Caco-2 (cell line): Measurements from ENCODE around the gene BMP6. TPM values are rescaled to one million over a fixed set of nuclear protein-coding genes. Genes with fewer than 3 reads are reported as not detected.

Experiments
- BruUV-seq: library from RNA; stranded (reverse); fragments of 400-500 nt; replicated peaks from 2 replicates; lab custom pipeline; 2021; lab: Mats Ljungman, UMichigan
- CTCF ChIA-PET: fragments of 300-600 bp; sonication (Branson Sonifier 250); formaldehyde crosslinking; loops from one replicate; lab custom pipeline; 2022; ENCODE audit warnings: antibody characterized with exemption; lab: Charles Lee
- POLR2A ChIA-PET: fragments of 300-600 bp; sonication (Branson Sonifier 250); formaldehyde crosslinking; loops from one replicate; lab custom pipeline; 2022; ENCODE audit warnings: antibody characterized with exemption; lab: Charles Lee
- DNase-seq, 2 experiments: peaks; one replicate each; pipeline versions ENCODE4 v3.0.0 to v3.0.0-alpha.2; 2020 to 2022
- H3K27me3 ChIP-seq: replicated peaks from 2 replicates; pipeline ENCODE4 v1.6.0; 2011; ENCODE audit warnings: low read length; ENCODE audit not compliant: control insufficient read depth, insufficient read depth
- H3K36me3 ChIP-seq: 2 replicates; pipeline ENCODE4 v1.5.1; 2011; ENCODE audit warnings: low read length; ENCODE audit not compliant: control insufficient read depth, insufficient read depth
- H3K4me1 ChIP-seq: fragments of 250-450 bp; sonication (Bioruptor Pico); 2 replicates; pipeline ENCODE4 v1.5.1; 2020; ENCODE audit warnings: mild to moderate bottlenecking
- H3K4me3 ChIP-seq: 2 replicates; pipeline ENCODE4 v1.5.1; 2011; ENCODE audit warnings: low read depth, mild to moderate bottlenecking, control low read depth, low read length
- H3K9me3 ChIP-seq: fragments of 250-450 bp; sonication (Bioruptor Pico); 2 replicates; pipeline ENCODE4 v1.5.1; 2020; ENCODE audit warnings: mild to moderate bottlenecking, moderate library complexity
- H3K27ac Mint-ChIP-seq: one replicate; pipeline ENCODE4 v1.8.0; 2022; ENCODE audit warnings: mixed read lengths; ENCODE audit not compliant: unreplicated experiment
- H3K27me3 Mint-ChIP-seq: one replicate; pipeline ENCODE4 v1.8.0; 2022; ENCODE audit warnings: mixed read lengths; ENCODE audit not compliant: insufficient read depth, unreplicated experiment
- H3K36me3 Mint-ChIP-seq: one replicate; pipeline ENCODE4 v1.8.0; 2022; ENCODE audit warnings: mild to moderate bottlenecking, mixed read lengths; ENCODE audit not compliant: insufficient read depth, unreplicated experiment
- H3K4me1 Mint-ChIP-seq: one replicate; pipeline ENCODE4 v1.8.0; 2022; ENCODE audit warnings: low read depth, mixed read lengths; ENCODE audit not compliant: unreplicated experiment
- H3K4me3 Mint-ChIP-seq: one replicate; pipeline ENCODE4 v1.8.0; 2022; ENCODE audit warnings: mild to moderate bottlenecking, moderate library complexity, mixed read lengths; ENCODE audit not compliant: unreplicated experiment
- H3K9me3 Mint-ChIP-seq: one replicate; pipeline ENCODE4 v1.8.0; 2022; ENCODE audit warnings: mixed read lengths; ENCODE audit not compliant: unreplicated experiment
- CTCF ChIP-seq, 2 experiments: fragments of 200-600 bp in 1 of 2; IDR thresholded peaks; 1 replicate in 1 of 2; 2 replicates in 1 of 2; pipeline versions ENCODE4 v1.5.1 to v1.8.0; 2011 to 2022; ENCODE audit warnings: antibody characterized with exemption in 1 of 2, control low read depth in 1 of 2, inconsistent platforms in 1 of 2, low read depth in 1 of 2, low read length in 1 of 2, mild to moderate bottlenecking in 1 of 2, moderate library complexity in 1 of 2; ENCODE audit not compliant: insufficient read depth in 1 of 2, severe bottlenecking in 1 of 2, unreplicated experiment in 1 of 2
- intact Hi-C: fragments of 100-400 bp; cut with micrococcal nuclease; formaldehyde crosslinking; loops from one replicate; pipeline ENCODE4 v1.10.0; 2022; ENCODE audit not compliant: unreplicated experiment
- total RNA-seq: library from RNA; stranded (reverse); gene quantifications from 2 replicates; pipeline ENCODE4 v1.2.3, GENCODE V29; 2022

The BMP6 gene
- total RNA-seq, 1 experiment from 2014 or later, result 0.61 TPM

GRCh38 chr6:7836371-7837026, 110.6 kb downstream of the BMP6 start:
- Mint-ChIP-seq H3K27me3 (peaks cover 8% of the 10 kb centered on the region), H3K9me3 (no peaks in the 10 kb centered on the region), H3K27ac (no peak overlapping the region), H3K4me1 (no peaks in the 10 kb centered on the region), H3K4me3 (no peak overlapping the region), H3K36me3 (no peaks in the 10 kb centered on the region)
- POLR2A ChIA-PET, result no interaction called here
- TF ChIP-seq CTCF (IDR thresholded peaks at IDR 0.05; ENCODE audit: insufficient read depth in 1 of 2, low read depth in 1 of 2, low read length in 1 of 2, severe bottlenecking in 1 of 2, unreplicated experiment in 1 of 2), result no peak
- no peaks in the 10 kb centered on the region for H3K27me3 ChIP-seq
- intact Hi-C loops, result no loop called here
- DNase-seq, result no peak
- H3K4me1 ChIP-seq, result no peaks in the 10 kb centered on the region
- H3K36me3 ChIP-seq, result no peaks in the 10 kb centered on the region
- BruUV-seq, result no TSS peak
- H3K4me3 ChIP-seq, result no peak overlapping the region
- CTCF ChIA-PET, result no interaction called here
- no peaks in the 10 kb centered on the region for H3K9me3 ChIP-seq

- Histone ChIP-seq H3K27me3 (no peaks in the 10 kb centered on the region; the same call in 1 of the 2 replicates), H3K9me3 (no peaks in the 10 kb centered on the region), H3K4me3 (no peak overlapping the region), H3K4me1 (no peaks in the 10 kb centered on the region), H3K36me3 (no peaks in the 10 kb centered on the region)
- no peak for TF ChIP-seq CTCF (IDR thresholded peaks at IDR 0.05; ENCODE audit: insufficient read depth in 1 of 2, low read depth in 1 of 2, low read length in 1 of 2, severe bottlenecking in 1 of 2, unreplicated experiment in 1 of 2)
- Mint-ChIP-seq H3K36me3 (no peaks in the 10 kb centered on the region), H3K4me3 (no peak overlapping the region), H3K9me3 (no peaks in the 10 kb centered on the region), H3K4me1 (no peaks in the 10 kb centered on the region), H3K27me3 (peaks cover 9% of the 10 kb centered on the region), H3K27ac (no peak overlapping the region)
- DNase-seq, result no peak
- BruUV-seq, result no TSS peak
- ChIA-PET POLR2A (no interaction called here), CTCF (no interaction called here)
- intact Hi-C loops, result no loop called here
These were observed 116.0 kb downstream of the BMP6 start for GRCh38 chr6:7841781-7842468.

- Mint-ChIP-seq H3K27ac (no peak overlapping the region), H3K4me3 (no peak overlapping the region), H3K27me3 (peaks cover 3% of the 10 kb centered on the region), H3K4me1 (no peaks in the 10 kb centered on the region), H3K9me3 (no peaks in the 10 kb centered on the region), H3K36me3 (no peaks in the 10 kb centered on the region)
- Histone ChIP-seq H3K4me3 (no peak overlapping the region), H3K36me3 (no peaks in the 10 kb centered on the region), H3K27me3 (no peaks in the 10 kb centered on the region; the same call in 1 of the 2 replicates), H3K9me3 (peaks cover 10% of the 10 kb centered on the region), H3K4me1 (no peaks in the 10 kb centered on the region)
- TF ChIP-seq CTCF (IDR thresholded peaks at IDR 0.05; ENCODE audit: insufficient read depth in 1 of 2, low read depth in 1 of 2, low read length in 1 of 2, severe bottlenecking in 1 of 2, unreplicated experiment in 1 of 2), result no peak
- no TSS peak for BruUV-seq
- CTCF ChIA-PET, result no interaction called here
- intact Hi-C loops, result no loop called here
- POLR2A ChIA-PET, result no interaction called here
- DNase-seq, result no peak
These were observed 121.3 kb downstream of the BMP6 start for GRCh38 chr6:7846966-7847818.
